Measurements from ENCODE around the gene ITPA.

The ITPA gene

DNA sequence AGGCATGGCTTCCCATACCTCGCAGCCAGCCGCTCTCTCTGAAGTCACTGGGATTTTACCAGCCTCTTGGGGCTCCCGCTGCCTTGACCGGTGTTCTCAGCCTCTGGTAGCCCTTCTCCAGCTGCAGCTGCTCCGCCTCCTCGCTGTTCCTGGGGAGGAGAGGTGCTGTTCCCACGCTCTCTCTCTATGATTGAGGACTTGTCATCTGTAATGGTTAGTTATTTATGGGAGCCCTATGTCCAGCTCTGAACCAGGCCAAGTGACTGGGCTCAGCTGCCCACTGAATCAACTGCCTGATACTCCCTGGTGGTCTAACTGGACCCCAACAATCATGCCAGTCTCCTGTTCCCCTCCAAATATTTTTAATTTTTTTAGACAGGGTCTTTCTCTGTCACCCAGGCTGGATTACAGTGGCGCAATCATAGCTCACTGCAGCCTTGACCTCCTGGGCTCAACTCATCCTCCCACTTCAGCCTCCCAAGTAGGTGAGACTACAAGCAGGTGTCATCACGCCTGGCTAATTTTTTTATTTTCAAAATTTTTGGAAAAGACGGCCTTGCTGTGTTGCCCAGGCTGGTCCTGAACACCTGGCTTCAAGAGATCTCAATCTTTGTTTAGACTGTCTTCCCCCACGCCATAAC, 34.5 kb downstream of the ITPA start:
- DNase-seq (ENCODE audit: low read depth), result no peak
- H3K4me3 ChIP-seq (ENCODE audit: low read depth, low read length), result no peak overlapping the region
- TF ChIP-seq CTCF (IDR thresholded peaks at IDR 0.05; ENCODE audit: insufficient read depth, low read depth, low read length, missing control alignments), result no peak

DNA sequence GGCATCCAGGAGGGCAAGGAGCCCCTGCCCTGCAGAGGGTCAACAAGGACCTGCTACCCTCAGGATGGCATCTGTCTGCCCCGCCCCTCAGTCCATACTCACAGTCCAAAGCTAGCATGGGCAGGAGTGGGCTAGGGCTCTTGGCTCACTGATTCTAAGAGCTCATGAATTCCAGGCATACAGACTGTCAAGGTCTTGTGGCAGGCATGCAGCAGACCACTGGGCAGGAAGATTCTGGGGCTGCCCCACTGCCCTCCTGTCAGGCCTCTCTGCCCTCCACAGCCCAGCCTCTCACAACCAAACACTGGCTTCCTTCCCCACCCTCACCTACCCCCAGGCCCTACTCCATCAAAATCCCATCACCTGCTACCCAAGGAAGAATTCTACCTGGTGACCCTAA, 35.3 kb downstream of the ITPA start:
- no peak for TF ChIP-seq CTCF (IDR thresholded peaks at IDR 0.05; ENCODE audit: insufficient read depth, low read depth, low read length, missing control alignments)
- H3K4me3 ChIP-seq (ENCODE audit: low read depth, low read length), result no peak overlapping the region

GRCh38 chr20:3245156-3245555, 35.9 kb downstream of the ITPA start:
- H3K4me3 ChIP-seq (ENCODE audit: low read depth, low read length), result no peak overlapping the region
- no peak for DNase-seq (ENCODE audit: low read depth)
- TF ChIP-seq CTCF (IDR thresholded peaks at IDR 0.05; ENCODE audit: insufficient read depth, low read depth, low read length, missing control alignments), result no peak

More for the DNA sequence above, 35.3 kb downstream of the ITPA start:
- no peak for DNase-seq (ENCODE audit: low read depth)

GRCh38 chr20:3245711-3246110, 36.4 kb downstream of the ITPA start:
- no peak for DNase-seq (ENCODE audit: low read depth)
- H3K4me3 ChIP-seq (ENCODE audit: low read depth, low read length), result no peak overlapping the region
- no peak for TF ChIP-seq CTCF (IDR thresholded peaks at IDR 0.05; ENCODE audit: insufficient read depth, low read depth, low read length, missing control alignments)

DNA sequence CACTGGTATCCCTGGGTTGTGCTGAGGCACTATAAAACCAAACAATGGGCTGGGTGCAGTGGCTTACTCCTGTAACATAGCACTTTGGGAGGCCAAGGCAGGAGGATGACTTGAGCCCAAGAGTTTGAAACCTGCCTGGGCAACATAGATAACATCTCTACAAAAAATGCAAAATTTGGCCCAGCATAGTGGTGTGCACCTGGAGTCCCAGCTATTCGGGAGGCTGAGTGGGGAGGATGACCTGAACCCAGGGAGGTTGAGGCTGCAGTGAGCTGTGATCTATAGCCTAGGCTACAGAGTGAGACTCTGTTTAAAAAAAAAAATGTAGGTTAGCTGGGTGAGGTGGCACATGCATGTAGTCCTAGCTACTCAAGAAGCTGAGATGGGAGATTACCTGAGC, 37.4 kb downstream of the ITPA start:
- no peak for TF ChIP-seq CTCF (IDR thresholded peaks at IDR 0.05; ENCODE audit: insufficient read depth, low read depth, low read length, missing control alignments)

GRCh38 chr20:3247638-3248037, 38.3 kb downstream of the ITPA start:
- H3K4me3 ChIP-seq (ENCODE audit: low read depth, low read length), result no peak overlapping the region
- no peak for DNase-seq (ENCODE audit: low read depth)
- TF ChIP-seq CTCF (IDR thresholded peaks at IDR 0.05; ENCODE audit: insufficient read depth, low read depth, low read length, missing control alignments), result no peak

More for the DNA sequence above, 37.4 kb downstream of the ITPA start:
- no peak overlapping the region for H3K4me3 ChIP-seq (ENCODE audit: low read depth, low read length)
- no peak for DNase-seq (ENCODE audit: low read depth)
